ENCODE data around the gene CEP128. TPM values are rescaled to one million over a fixed set of nuclear protein-coding genes. Genes with fewer than 3 reads are reported as not detected.

Gene CEP128
- total RNA-seq, 2 experiments from 2014 or later, result 30.0 to 32.9 TPM

DNA sequence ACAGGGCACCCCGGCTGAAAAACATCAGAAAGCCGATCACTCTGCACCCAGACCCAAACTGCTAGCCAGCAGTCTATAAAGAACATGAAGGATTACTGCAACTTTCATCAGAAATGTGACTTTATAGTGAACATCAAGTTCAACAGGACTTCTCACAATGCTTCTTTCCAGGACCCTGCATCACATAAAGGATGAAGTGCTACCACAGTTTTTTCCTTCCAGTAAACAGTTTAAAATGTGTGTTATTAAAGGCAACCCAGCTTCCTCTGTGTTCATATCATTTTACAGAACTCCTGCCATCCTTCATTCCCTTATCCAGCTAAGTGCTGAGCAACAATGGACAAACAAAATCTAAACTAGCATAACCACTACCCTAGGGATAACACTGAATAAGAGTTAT is 449.9 kb downstream of the CEP128 start:
- no peak for DNase-seq
- ATAC-seq (ENCODE audit: low read depth), result no peak
- no peaks in the 10 kb centered on the region for H3K4me1 Mint-ChIP-seq
- H3K36me3 Mint-ChIP-seq, result no peaks in the 10 kb centered on the region
- POLR2A ChIA-PET, result no interaction called here
- H3K4me3 Mint-ChIP-seq, result no peak overlapping the region
- no peak overlapping the region for H3K27ac Mint-ChIP-seq
- no peaks in the 10 kb centered on the region for H3K27me3 Mint-ChIP-seq
- H3K9me3 Mint-ChIP-seq, result no peaks in the 10 kb centered on the region

DNA sequence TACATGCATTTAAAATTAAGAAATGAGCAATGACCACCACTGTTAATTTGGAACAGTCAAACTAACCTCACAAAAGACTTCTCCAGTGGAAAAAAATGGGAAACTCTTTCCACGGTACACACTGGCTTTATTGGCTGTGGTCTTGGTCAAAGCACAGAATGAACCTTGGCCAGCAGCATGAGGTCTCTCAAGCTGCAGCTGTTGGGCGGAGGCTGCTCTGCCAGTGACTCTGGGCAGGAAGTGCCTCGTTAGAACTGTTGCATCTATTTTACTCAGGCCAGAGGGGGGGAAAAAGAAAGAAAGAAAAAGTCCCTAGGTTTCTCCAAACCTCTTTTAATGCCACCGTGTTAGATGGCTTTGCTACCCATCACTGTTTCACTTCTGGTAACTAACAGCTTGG is 450.4 kb downstream of the CEP128 start:
- DNase-seq (no peak), ATAC-seq (ENCODE audit: low read depth) (peak; percentile 39)
- H3K27me3 Mint-ChIP-seq, result no peaks in the 10 kb centered on the region
- no peaks in the 10 kb centered on the region for H3K4me1 Mint-ChIP-seq
- H3K27ac Mint-ChIP-seq, result no peak overlapping the region
- POLR2A ChIA-PET, result no interaction called here
- H3K36me3 Mint-ChIP-seq, result no peaks in the 10 kb centered on the region
- H3K9me3 Mint-ChIP-seq, result no peaks in the 10 kb centered on the region
- H3K4me3 Mint-ChIP-seq, result no peak overlapping the region

DNA sequence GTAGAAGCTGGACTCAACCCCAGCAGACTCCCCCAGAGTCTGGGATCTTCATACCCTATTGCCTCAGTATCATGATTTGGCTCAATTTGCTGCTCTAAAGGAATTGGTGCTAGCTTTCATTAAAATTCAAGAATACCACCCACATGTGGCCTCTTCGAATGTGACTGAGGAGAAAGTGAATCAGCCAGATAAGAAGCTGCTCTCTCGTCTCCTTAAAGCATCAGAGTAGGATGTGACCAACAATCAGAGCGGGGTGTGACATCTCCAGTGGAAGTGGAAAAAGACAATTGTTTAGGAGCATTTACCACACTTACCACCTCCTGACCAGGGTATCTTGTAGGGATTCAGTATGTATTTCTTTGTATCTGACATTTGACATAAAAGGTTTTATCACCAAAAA is 452.0 kb downstream of the CEP128 start:
- no peak for ATAC-seq (ENCODE audit: low read depth)
- no peaks in the 10 kb centered on the region for H3K27me3 Mint-ChIP-seq
- no peak overlapping the region for H3K4me3 Mint-ChIP-seq
- no peaks in the 10 kb centered on the region for H3K9me3 Mint-ChIP-seq
- POLR2A ChIA-PET, result no interaction called here
- DNase-seq, result no peak
- no peaks in the 10 kb centered on the region for H3K36me3 Mint-ChIP-seq
- no peaks in the 10 kb centered on the region for H3K4me1 Mint-ChIP-seq
- H3K27ac Mint-ChIP-seq, result no peak overlapping the region

DNA sequence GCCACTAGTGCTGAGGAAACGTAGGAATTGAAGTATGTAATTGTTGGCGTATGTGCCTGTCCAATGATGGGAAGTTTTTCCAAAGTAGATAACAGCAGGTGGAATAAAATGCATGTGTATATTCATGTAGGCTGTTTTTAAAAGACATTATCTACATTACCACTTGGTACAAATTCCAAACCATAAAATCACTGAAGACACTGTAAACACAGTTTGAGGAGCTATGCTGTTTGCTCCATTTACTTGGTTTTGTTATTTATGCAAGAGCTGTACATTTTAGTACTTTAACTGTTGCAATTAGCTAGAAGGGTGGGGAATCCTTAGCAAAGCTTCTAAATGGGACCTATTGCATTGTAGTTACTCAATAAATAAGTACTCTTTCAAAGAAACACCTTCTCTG is 455.8 kb downstream of the CEP128 start:
- H3K4me1 Mint-ChIP-seq, result no peaks in the 10 kb centered on the region
- H3K4me3 Mint-ChIP-seq, result no peak overlapping the region
- H3K27me3 Mint-ChIP-seq, result no peaks in the 10 kb centered on the region
- POLR2A ChIA-PET, result no interaction called here
- DNase-seq (no peak), ATAC-seq (ENCODE audit: low read depth) (no peak)
- H3K27ac Mint-ChIP-seq, result no peak overlapping the region
- no peaks in the 10 kb centered on the region for H3K9me3 Mint-ChIP-seq
- H3K36me3 Mint-ChIP-seq, result no peaks in the 10 kb centered on the region

DNA sequence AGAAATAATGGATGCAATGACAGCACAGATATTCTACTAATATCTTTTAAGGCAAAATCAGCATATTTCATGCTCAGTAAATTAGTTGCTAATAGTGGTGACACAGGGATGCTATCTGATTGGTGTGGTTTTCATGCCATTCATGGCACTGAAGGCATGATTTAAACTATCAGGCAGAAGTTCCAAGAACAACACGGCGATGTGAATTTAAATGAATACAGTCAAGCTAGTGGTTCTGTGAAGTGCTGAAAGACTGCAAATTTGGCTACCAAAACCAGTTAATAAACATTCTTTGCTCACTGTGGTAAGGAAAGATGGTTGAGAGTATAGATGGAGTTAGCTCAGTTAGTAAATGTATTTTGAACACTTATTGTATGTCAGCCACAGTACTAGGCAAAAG is 458.2 kb downstream of the CEP128 start:
- no peaks in the 10 kb centered on the region for H3K27me3 Mint-ChIP-seq
- no peaks in the 10 kb centered on the region for H3K4me1 Mint-ChIP-seq
- no peak for ATAC-seq (ENCODE audit: low read depth)
- POLR2A ChIA-PET, result no interaction called here
- H3K4me3 Mint-ChIP-seq, result no peak overlapping the region
- no peak for DNase-seq
- no peaks in the 10 kb centered on the region for H3K9me3 Mint-ChIP-seq
- H3K27ac Mint-ChIP-seq, result no peak overlapping the region
- H3K36me3 Mint-ChIP-seq, result no peaks in the 10 kb centered on the region

DNA sequence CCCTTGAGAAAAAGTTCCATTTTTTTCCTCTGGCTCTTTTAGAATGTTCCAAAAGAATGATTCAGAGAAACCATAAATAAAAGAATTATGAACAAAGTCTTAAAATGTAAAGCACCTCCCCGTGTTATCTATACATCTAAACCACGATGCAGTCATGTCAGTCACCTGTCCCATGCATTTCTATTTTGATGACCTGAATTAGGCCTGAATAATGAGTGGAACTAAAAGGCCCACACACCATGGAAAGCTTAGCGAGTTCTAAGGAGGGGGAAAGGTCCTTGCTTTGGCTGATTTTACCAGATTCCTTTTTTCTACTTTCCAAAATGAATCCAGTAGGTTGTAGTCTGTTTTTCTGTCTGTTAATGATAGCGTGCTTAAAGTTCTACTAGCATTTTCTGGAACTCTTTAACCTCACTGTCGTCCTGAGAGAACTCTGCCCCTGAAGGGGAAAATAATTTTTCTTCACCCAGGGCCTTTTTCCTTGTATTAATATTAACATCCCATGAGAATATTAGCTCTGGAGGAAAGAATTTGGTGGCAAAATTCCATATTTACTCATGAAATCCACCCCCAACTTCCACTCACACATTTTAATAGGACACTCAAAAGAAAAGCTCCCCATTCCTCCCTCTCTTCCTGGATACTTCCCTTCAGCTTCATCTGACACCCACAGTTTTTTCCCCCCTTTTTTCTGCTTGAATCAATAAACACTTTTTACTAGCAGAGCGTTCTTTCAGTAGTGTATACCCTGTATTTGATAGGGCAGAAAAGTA is 464.0 kb downstream of the CEP128 start:
- no peak overlapping the region for H3K27ac Mint-ChIP-seq
- POLR2A ChIA-PET, result no interaction called here
- peaks cover 6% of the 10 kb centered on the region for H3K9me3 Mint-ChIP-seq
- DNase-seq (no peak), ATAC-seq (ENCODE audit: low read depth) (no peak)
- peaks cover 1% of the 10 kb centered on the region for H3K36me3 Mint-ChIP-seq
- no peaks in the 10 kb centered on the region for H3K27me3 Mint-ChIP-seq
- H3K4me3 Mint-ChIP-seq, result no peak overlapping the region
- H3K4me1 Mint-ChIP-seq, result no peaks in the 10 kb centered on the region

DNA sequence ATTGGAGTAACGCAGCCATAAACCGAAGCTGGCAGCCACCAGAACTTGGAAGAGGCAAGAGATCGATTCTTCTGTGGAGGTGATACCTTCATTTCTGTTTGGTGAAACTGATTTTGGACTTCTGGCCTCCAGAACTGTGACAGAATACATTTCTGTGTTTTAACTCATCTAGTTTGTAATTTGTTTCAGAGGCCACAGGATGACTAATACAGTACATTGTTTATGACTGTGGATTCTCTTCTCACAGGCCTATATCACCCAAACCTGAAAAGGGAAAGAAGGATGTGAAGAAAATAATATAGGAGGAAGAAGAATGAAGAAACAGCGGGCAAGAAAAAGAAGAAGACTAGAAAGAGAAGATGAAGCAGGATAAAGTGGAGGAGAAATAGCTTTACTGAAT is 466.5 kb downstream of the CEP128 start:
- peaks cover 11% of the 10 kb centered on the region for H3K9me3 Mint-ChIP-seq
- H3K27ac Mint-ChIP-seq, result no peak overlapping the region
- H3K4me1 Mint-ChIP-seq, result no peaks in the 10 kb centered on the region
- H3K36me3 Mint-ChIP-seq, result peaks cover 1% of the 10 kb centered on the region
- H3K27me3 Mint-ChIP-seq, result no peaks in the 10 kb centered on the region
- no peak overlapping the region for H3K4me3 Mint-ChIP-seq
- DNase-seq (no peak), ATAC-seq (ENCODE audit: low read depth) (no peak)
- POLR2A ChIA-PET, result no interaction called here

DNA sequence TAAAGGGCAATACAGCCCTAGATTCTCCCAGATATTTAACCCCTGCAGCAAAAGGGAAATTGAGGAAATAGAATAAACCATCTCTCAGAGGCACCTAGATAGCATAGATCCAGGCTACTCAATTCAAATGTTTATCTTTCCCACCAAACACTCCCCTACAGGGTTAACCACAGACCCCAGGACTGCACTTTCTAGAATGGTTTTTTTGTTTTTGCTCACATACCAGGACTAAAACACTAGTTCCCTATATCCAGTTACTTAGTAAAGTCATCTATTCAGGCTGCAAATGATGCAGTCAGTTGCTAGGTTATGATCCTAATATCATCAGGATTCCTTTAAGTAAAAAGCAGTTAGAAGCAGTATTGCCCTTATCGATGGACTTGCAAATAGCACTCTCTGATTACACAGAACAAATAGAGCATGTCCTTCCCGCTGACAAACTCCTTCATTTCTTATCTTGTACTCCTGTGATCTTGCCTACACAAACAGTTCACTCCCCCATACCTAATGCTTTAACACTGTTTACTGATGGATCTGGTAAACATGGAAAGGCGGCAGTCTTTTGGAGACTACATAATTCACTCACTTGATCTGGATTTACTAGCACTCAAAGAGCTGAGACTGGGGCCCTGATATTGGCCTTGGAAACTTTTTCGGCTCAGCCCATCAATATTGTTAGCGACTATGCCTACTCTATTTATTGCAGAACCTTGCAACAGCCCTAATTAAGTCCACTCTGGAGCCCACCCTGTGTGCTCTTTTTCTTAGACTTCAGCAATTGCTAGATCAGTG is 473.0 kb downstream of the CEP128 start:
- Mint-ChIP-seq H3K9me3 (peaks cover 7% of the 10 kb centered on the region), H3K27me3 (no peaks in the 10 kb centered on the region), H3K4me3 (no peak overlapping the region), H3K36me3 (no peaks in the 10 kb centered on the region), H3K4me1 (no peaks in the 10 kb centered on the region), H3K27ac (no peak overlapping the region)
- POLR2A ChIA-PET, result no interaction called here
- DNase-seq (no peak), ATAC-seq (ENCODE audit: low read depth) (no peak)

DNA sequence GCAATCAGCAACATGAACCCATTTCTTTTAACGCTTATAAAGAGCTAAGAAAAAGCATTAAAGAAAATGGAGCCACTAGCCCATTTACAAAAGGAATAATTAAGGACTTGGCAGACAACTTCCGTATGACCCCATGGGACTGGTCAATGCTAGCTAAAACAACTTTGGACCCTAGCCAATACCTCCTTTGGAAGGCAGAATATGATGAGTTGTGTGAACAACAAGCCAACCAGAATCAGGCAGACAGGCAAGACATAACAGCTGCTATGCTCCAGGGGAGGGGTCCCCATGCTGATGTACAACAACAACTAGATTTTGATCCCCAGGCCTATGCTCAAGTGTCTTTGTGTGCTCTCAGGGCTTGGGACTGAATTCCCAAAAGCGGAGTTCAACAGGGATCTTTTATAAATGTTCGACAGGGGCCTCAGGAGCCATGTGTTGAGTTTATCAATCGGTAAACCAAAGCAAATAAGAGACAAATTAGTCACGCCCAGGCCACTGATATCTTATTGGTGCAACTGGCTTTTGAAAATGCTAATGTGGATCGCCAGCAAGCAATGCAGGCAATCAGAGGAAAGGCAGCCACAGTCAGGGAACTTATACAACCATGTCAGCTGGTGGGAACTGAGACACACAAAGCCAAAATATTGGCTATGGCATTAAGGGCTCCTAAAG is 475.9 kb downstream of the CEP128 start:
- no peaks in the 10 kb centered on the region for H3K4me1 Mint-ChIP-seq
- ATAC-seq (ENCODE audit: low read depth) (no peak), DNase-seq (no peak)
- POLR2A ChIA-PET, result no interaction called here
- no peak overlapping the region for H3K4me3 Mint-ChIP-seq
- peaks cover 2% of the 10 kb centered on the region for H3K9me3 Mint-ChIP-seq
- H3K36me3 Mint-ChIP-seq, result no peaks in the 10 kb centered on the region
- H3K27ac Mint-ChIP-seq, result no peak overlapping the region
- H3K27me3 Mint-ChIP-seq, result no peaks in the 10 kb centered on the region

DNA sequence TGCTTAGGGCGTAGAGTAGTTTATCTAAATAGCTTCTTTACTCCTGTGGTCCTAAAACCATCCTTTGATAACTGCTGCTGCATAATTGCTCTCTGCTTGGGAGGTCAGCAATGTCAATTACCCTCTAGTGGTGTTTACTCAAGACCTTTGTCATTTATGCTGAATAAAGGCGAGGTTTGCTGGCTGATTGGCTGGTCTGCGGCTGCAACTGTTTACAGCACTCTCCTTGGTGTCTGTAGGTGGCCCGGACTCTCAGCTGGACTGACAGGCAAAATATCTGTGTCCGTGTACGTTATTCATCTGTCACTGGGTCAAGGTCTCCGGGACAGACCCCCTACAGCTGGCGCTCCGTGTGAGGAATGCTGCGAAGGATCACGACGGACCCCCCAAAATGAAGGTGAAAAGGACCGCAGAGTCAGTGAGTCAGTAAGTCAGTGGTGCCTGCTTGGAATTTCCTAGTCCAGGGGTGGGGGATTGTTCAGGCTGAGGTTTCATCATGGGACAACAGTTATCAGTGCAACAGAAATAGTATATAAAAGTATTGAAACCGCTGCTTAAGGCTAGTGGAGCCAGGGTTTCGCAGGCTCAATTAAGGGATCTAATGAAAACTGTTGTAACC is 476.9 kb downstream of the CEP128 start:
- H3K27ac Mint-ChIP-seq, result no peak overlapping the region
- ATAC-seq (ENCODE audit: low read depth) (no peak), DNase-seq (no peak)
- no peaks in the 10 kb centered on the region for H3K36me3 Mint-ChIP-seq
- no peak overlapping the region for H3K4me3 Mint-ChIP-seq
- H3K9me3 Mint-ChIP-seq, result peaks cover 2% of the 10 kb centered on the region
- POLR2A ChIA-PET, result no interaction called here
- H3K4me1 Mint-ChIP-seq, result no peaks in the 10 kb centered on the region
- H3K27me3 Mint-ChIP-seq, result no peaks in the 10 kb centered on the region

DNA sequence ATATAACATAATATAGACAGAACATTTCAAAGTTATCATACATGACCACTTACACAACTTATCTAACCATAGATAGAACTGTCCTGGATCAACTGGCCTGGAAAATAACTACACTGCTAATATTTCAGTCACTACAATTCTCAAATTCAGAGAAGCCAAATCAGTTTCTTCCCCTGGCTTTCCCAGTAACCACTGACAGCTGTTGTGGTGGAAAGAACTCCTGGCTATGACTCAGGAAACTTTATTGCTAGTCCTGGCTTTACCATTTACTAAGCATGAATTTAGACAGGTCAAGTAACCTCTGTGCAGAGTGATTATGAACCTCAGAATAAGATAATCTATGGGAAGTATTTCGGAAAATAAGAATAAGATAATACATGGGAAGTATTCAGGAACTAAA is 485.3 kb downstream of the CEP128 start:
- Mint-ChIP-seq H3K4me1 (no peaks in the 10 kb centered on the region), H3K9me3 (peaks cover 5% of the 10 kb centered on the region), H3K36me3 (no peaks in the 10 kb centered on the region), H3K27ac (no peak overlapping the region), H3K27me3 (no peaks in the 10 kb centered on the region), H3K4me3 (no peak overlapping the region)
- DNase-seq (no peak), ATAC-seq (ENCODE audit: low read depth) (no peak)
- POLR2A ChIA-PET, result no interaction called here

DNA sequence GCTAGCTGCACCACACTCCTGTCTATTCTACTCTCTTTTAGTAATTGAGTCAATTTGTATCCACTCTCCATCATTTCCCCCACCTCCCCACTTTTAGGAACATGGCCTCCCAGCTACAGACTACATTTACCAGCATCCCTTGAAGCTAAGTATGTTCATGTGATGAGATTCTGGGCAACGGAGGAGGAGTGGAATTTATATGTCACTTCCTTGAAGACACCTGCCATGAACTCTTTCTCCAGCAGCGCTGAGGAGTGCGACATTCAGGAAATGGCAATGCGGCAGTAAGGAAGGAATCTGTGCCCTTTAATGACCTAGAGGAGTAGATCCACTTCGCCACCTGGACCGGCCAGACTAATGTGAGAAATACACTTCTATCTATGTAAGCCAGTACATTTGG is 486.5 kb downstream of the CEP128 start:
- H3K27me3 Mint-ChIP-seq, result no peaks in the 10 kb centered on the region
- POLR2A ChIA-PET, result no interaction called here
- H3K9me3 Mint-ChIP-seq, result peaks cover 7% of the 10 kb centered on the region
- DNase-seq (no peak), ATAC-seq (ENCODE audit: low read depth) (no peak)
- H3K36me3 Mint-ChIP-seq, result no peaks in the 10 kb centered on the region
- no peak overlapping the region for H3K4me3 Mint-ChIP-seq
- no peaks in the 10 kb centered on the region for H3K4me1 Mint-ChIP-seq
- H3K27ac Mint-ChIP-seq, result no peak overlapping the region

DNA sequence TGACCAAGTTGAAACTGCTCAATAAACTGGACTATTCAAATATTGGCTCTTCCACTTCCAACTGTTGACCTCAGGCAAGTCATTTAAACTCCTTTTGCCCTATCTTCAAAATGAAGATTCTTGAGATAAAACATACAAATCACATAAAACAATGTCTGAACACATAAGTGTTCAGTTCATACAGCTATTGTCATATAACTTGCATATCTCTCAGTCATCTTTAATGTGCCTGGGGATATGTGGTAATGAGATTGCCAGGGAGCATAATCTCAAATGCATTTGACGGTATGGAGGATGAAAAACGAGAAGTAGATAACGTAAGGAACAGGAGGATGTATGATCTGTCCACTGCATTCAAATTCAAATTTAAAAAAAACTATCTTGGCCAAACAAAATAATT is 493.3 kb downstream of the CEP128 start:
- DNase-seq (no peak), ATAC-seq (ENCODE audit: low read depth) (no peak)
- no peak overlapping the region for H3K27ac Mint-ChIP-seq
- POLR2A ChIA-PET, result no interaction called here
- no peaks in the 10 kb centered on the region for H3K36me3 Mint-ChIP-seq
- H3K4me1 Mint-ChIP-seq, result no peaks in the 10 kb centered on the region
- no peaks in the 10 kb centered on the region for H3K27me3 Mint-ChIP-seq
- H3K4me3 Mint-ChIP-seq, result no peak overlapping the region
- H3K9me3 Mint-ChIP-seq, result peaks cover 9% of the 10 kb centered on the region
